Jurkat, Clone E6-1 (cell line): Measurements from ENCODE around the gene TP53RK.
"Not testable (repeated sequence)": the region's sequence is repeated elsewhere in the genome, so short reads cannot be mapped to it uniquely, and the experiment has no call there.

Source experiments
- DNase-seq: peaks from one replicate; pipeline ENCODE4 v3.0.0-alpha.2; 2011; ENCODE audit warnings: low read depth, low spot score
- H3K4me3 ChIP-seq: 2 replicates; pipeline ENCODE4 v1.5.1; 2011; ENCODE audit warnings: mild to moderate bottlenecking, low read length, control low read depth, moderate library complexity

Gene TP53RK

GRCh38 chr20:46688151-46689081 is 828 bp downstream of the TP53RK start:
- no peak for DNase-seq

GRCh38 chr20:46683939-46684750 is 5.1 kb downstream of the TP53RK start:
- H3K4me3 ChIP-seq: no peak overlapping the region
- DNase-seq: no peak

More at GRCh38 chr20:46688151-46689081, 828 bp downstream of the TP53RK start:
- H3K4me3 ChIP-seq: peak overlapping the region; percentile 86

DNA sequence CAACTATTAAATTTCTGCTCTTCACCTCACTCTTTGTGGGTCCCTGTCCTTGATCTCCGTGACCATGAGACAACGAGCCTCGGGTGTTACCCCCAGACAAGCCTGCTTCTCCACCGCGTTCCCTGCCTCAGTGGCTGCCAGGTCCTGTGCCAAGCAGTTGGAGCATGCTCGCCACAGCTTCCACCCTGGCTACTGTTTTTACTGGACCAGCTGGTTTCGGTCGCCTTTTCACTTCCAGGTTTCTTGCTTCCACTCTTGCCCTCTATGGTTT is 5.6 kb downstream of the TP53RK start:
- H3K4me3 ChIP-seq: no peak overlapping the region
- no peak for DNase-seq

DNA sequence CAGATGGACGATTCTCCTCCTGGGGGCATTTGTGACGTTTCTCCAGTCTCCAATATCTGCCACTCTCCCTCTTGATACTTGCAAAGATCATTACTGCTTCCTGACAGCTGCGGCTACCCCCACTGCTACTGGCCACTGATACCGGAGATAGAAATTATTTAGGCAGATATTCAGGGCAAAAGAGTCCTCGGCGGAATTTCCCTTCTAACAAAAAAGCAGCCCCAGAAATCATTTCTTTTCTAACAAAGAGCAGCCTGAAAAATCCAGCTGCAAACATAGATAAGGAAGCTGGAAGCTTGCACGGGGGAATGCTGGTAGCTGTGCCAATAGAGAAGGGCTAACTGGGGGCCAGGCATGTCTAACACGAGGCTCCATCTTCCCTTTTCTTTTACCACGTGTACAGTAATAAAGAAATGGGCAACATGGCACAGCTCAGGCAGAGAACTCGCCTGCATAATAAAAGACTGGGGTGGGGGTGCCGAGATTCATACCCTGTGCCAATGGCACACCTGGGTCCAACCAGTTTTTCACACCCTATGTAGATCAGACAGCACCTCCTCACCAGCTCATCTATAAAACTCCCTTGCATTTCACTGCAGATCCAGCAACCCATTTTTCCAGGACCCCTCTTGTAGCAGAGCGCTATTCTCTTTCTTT is 6.1 kb downstream of the TP53RK start:
- DNase-seq: no peak
- H3K4me3 ChIP-seq: no peak overlapping the region

- H3K4me3 ChIP-seq: no peak overlapping the region
- no peak for DNase-seq
Observed at GRCh38 chr20:46682063-46682821, 7.0 kb downstream of the TP53RK start.

DNA sequence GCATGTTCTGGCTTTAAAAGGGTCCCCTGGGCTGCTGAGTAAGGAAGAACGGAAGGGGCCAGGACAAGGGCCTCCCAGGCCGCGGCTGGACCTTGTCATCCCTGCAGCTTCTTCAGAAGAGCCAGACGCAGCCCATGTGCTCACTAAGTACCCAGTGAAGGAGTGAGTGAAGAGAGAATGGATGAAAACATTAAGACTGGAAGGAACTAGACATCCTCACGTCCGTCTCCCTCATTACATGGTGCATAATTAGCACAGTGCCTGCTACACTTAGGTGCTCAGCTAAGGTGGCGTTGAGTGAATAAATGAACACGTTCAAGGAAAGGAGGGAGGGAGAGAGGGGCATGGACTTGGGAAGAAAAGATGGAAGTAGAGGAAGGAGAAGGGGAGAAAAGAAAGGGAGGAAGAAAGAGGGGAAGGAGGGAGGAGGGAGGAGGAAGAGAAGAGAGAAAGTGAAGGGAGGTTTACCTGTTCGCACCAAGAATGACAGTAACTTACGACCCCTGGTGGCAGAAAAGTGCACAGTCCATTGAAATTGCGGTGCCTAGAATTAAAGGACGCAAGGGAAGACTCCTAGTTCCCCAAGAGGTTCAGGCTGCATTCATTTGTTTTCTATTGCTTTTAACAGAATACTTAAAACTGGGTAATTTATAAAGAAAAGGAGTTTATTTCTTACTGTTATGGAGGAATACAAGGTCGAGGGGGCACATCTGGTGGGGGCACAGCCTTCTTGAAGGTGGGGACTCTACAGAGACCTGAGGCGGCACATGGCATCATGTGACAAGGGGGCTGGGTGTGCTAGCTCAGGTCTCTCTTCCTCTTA is 8.0 kb downstream of the TP53RK start:
- H3K4me3 ChIP-seq: no peak overlapping the region
- DNase-seq: peak; percentile 58

DNA sequence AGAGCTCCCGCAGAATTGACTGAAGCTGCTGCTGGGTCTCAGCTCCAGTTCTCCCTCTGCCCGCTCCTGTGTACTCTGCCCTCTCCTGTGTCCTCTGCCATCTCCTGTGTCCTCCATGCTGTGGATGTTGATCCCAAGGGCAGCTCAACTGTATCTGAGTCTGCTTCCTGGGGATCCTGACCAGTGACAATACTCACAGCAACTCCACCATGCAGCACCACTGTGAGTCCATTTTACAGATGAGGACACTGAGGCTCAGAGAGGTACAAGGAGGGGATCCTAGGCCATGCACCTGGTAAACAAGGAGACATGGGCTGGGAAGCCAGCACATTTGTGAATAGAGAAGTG is 8.6 kb downstream of the TP53RK start:
- no peak for DNase-seq
- H3K4me3 ChIP-seq: no peak overlapping the region

GRCh38 chr20:46678516-46678915 is 10.7 kb downstream of the TP53RK start:
- no peak for DNase-seq
- no peak overlapping the region for H3K4me3 ChIP-seq

- no peak for DNase-seq
- H3K4me3 ChIP-seq: no peak overlapping the region
Observed at GRCh38 chr20:46677608-46678007, 11.6 kb downstream of the TP53RK start.

GRCh38 chr20:46676649-46677316 is 12.5 kb downstream of the TP53RK start:
- not testable (repeated sequence) for H3K4me3 ChIP-seq

DNA sequence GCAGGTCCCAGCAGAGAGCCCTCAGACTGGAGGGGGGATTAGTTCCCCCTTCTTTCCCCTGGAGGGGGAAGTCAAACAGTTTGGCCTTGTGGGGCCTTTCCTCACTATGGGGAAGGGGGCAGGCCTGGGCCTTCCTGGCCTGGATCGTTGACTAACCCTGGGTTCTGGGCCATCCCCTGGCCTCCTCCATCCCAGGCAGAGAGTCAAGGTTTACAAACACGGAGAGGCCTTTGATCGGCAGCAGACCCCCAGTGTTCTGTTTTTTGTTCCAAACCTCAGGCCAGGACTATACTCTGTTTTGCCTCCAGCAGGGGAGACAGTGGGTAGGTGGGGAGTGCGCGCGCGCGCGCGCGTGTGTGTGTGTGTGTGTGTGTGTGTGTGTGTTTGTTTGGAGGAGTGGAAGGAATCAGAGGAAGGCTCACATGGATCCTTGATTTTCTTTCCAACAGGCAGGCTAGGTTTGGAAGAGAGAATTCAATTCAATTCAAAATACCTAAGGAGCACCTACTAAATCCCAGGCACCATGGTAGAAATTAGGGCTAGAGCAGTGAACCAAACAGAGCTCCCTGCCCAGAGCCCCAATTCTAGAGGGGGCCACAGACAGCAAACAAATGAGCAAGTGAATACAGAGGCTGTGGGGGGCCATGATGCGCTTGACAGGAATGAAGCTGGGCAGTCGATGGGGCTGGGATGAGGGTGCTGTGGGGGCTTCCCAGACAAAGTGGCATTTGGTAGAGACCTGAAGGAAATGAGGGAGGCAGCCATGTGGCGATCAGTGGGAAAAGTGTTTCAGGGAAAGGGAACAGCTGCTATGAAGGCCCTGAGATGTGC is 14.8 kb downstream of the TP53RK start:
- no peak overlapping the region for H3K4me3 ChIP-seq
- no peak for DNase-seq

More at GRCh38 chr20:46676649-46677316, 12.5 kb downstream of the TP53RK start:
- DNase-seq: not testable (repeated sequence)

- DNase-seq: no peak
- no peak overlapping the region for H3K4me3 ChIP-seq
Observed at GRCh38 chr20:46673394-46674252, 15.6 kb downstream of the TP53RK start.

- no peak for DNase-seq
- H3K4me3 ChIP-seq: no peak overlapping the region
Observed at GRCh38 chr20:46672543-46673148, 16.6 kb downstream of the TP53RK start.

DNA sequence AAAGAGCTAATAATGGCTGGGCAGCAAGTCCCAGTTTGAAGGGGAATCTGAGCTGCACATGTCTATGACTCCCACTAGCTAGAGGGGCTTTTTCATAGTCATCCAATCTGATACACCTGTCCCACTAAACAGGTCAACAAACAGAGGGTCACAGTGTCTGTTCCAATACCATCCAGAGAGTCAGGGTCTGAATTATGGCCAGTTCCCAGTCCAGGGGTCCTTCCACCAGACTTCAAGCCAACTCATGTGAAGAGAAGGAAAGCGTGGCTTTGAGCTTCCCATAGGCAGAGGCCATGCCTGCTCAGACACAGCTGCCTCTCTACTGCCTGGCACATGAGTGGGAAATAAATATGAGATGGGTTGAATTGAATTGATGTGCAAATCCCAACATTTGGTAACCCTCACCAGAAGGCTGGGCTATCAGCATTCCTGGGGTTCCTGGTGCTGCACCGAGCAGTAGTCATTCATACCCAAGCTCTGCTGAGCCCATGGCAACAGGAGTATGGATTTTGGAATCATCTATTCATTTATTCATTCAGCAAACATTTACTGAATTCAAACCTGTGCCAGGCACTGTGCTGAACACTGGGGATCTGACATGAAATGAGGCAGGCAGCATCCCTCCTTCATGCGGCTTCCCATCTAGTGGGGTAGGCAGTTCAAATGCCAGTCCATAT is 17.2 kb downstream of the TP53RK start:
- H3K4me3 ChIP-seq: no peak overlapping the region
- DNase-seq: no peak
